HEK293T (cell line): ENCODE measurements around the gene TCF7.

Source experiments
- CTCF ChIA-PET: fragments of 350-600 bp; formaldehyde crosslinking; extraction: SDS; loops from one replicate; lab custom pipeline; 2021; ENCODE audit warnings: antibody characterized with exemption, inconsistent platforms; lab: Yijun Ruan, JAX
- POLR2A ChIA-PET: fragments of 350-600 bp; formaldehyde crosslinking; extraction: SDS; loops from one replicate; lab custom pipeline; 2020; ENCODE audit warnings: antibody characterized with exemption, inconsistent platforms; lab: Yijun Ruan, JAX
- DNase-seq: peaks from one replicate; pipeline ENCODE4 v3.0.0; 2012; ENCODE audit warnings: mixed read lengths; ENCODE audit errors: extremely low spot score
- ARNT ChIP-seq: fragments of 450-650 bp; IDR thresholded peaks from 2 replicates; pipeline ENCODE4 v1.6.1; 2017; ENCODE audit warnings: mild to moderate bottlenecking
- BHLHE40 ChIP-seq: fragments of 450-650 bp; IDR thresholded peaks from 2 replicates; pipeline ENCODE4 v1.6.1; 2016; ENCODE audit warnings: mild to moderate bottlenecking, moderate library complexity, borderline replicate concordance
- CTBP1 ChIP-seq: fragments of 450-650 bp; IDR thresholded peaks from 2 replicates; pipeline ENCODE4 v1.6.1; 2016; ENCODE audit warnings: borderline replicate concordance
- ELF4 ChIP-seq: fragments of 450-650 bp; IDR thresholded peaks from 2 replicates; pipeline ENCODE4 v1.6.1; 2017; ENCODE audit warnings: antibody characterized with exemption
- FOXA1 ChIP-seq: fragments of 450-650 bp; IDR thresholded peaks from 2 replicates; pipeline ENCODE4 v1.6.1; 2016; ENCODE audit warnings: mild to moderate bottlenecking
- FOXK2 ChIP-seq: fragments of 450-650 bp; IDR thresholded peaks from 2 replicates; pipeline ENCODE4 v1.6.1; 2016; ENCODE audit warnings: mild to moderate bottlenecking
- FOXM1 ChIP-seq: fragments of 450-650 bp; IDR thresholded peaks from 2 replicates; pipeline ENCODE4 v1.6.1; 2017; ENCODE audit warnings: mild to moderate bottlenecking, borderline replicate concordance
- HDGF ChIP-seq: fragments of 450-650 bp; IDR thresholded peaks from 2 replicates; pipeline ENCODE4 v1.6.1; 2017; ENCODE audit warnings: antibody characterized with exemption, borderline replicate concordance
- L3MBTL2 ChIP-seq: fragments of 450-650 bp; conservative IDR thresholded peaks from 2 replicates; pipeline ENCODE4 v1.6.1; 2016; ENCODE audit warnings: mild to moderate bottlenecking
- LEF1 ChIP-seq: fragments of 450-650 bp; IDR thresholded peaks from 2 replicates; pipeline ENCODE4 v1.6.1; 2017; ENCODE audit warnings: mild to moderate bottlenecking, borderline replicate concordance
- NFRKB ChIP-seq: fragments of 450-650 bp; IDR thresholded peaks from 2 replicates; pipeline ENCODE4 v1.6.1; 2016; ENCODE audit warnings: mild to moderate bottlenecking, moderate library complexity
- SP1 ChIP-seq: fragments of 450-650 bp; IDR thresholded peaks from 2 replicates; pipeline ENCODE4 v1.6.1; 2017
- SUZ12 ChIP-seq: fragments of 450-650 bp; IDR thresholded peaks from 2 replicates; pipeline ENCODE4 v1.6.1; 2016; ENCODE audit warnings: mild to moderate bottlenecking
- TARDBP ChIP-seq: fragments of 450-650 bp; IDR thresholded peaks from 2 replicates; pipeline ENCODE4 v1.6.1; 2016
- ZNF384 ChIP-seq: fragments of 450-650 bp; IDR thresholded peaks from 2 replicates; pipeline ENCODE4 v1.6.1; 2016
- TF ChIP-seq, protein P1 (sequence below): fragments of 450-650 bp; IDR thresholded peaks from 2 replicates; pipeline ENCODE4 v1.6.1; 2016

TCF7 gene

GRCh38 chr5:134153657-134154056 is 39.2 kb downstream of the TCF7 start:
- ChIA-PET POLR2A (interaction anchor here (1.5 to 1.6 kb wide), 2 partner anchors 8 to 23 kb away, joined by 4 to 8 read pairs; partner anchors contain the start of gene SKP1), CTCF (interaction anchor here (0.6 to 2.1 kb wide), 5 partner anchors 13 to 1161 kb away, joined by 3 to 9 read pairs (median 5); no protein-coding TSS in a partner anchor)
- TF ChIP-seq, protein P1, sequence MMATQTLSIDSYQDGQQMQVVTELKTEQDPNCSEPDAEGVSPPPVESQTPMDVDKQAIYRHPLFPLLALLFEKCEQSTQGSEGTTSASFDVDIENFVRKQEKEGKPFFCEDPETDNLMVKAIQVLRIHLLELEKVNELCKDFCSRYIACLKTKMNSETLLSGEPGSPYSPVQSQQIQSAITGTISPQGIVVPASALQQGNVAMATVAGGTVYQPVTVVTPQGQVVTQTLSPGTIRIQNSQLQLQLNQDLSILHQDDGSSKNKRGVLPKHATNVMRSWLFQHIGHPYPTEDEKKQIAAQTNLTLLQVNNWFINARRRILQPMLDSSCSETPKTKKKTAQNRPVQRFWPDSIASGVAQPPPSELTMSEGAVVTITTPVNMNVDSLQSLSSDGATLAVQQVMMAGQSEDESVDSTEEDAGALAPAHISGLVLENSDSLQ = no peak
- TF ChIP-seq ELF4 (no peak), ZNF384 (no peak), L3MBTL2 (no peak), CTBP1 (no peak), SP1 (no peak), NFRKB (no peak), TARDBP (no peak), LEF1 (no peak), BHLHE40 (no peak), FOXM1 (no peak), ARNT (no peak), SUZ12 (no peak), HDGF (no peak), FOXA1 (no peak), FOXK2 (no peak)
- no peak for DNase-seq

DNA sequence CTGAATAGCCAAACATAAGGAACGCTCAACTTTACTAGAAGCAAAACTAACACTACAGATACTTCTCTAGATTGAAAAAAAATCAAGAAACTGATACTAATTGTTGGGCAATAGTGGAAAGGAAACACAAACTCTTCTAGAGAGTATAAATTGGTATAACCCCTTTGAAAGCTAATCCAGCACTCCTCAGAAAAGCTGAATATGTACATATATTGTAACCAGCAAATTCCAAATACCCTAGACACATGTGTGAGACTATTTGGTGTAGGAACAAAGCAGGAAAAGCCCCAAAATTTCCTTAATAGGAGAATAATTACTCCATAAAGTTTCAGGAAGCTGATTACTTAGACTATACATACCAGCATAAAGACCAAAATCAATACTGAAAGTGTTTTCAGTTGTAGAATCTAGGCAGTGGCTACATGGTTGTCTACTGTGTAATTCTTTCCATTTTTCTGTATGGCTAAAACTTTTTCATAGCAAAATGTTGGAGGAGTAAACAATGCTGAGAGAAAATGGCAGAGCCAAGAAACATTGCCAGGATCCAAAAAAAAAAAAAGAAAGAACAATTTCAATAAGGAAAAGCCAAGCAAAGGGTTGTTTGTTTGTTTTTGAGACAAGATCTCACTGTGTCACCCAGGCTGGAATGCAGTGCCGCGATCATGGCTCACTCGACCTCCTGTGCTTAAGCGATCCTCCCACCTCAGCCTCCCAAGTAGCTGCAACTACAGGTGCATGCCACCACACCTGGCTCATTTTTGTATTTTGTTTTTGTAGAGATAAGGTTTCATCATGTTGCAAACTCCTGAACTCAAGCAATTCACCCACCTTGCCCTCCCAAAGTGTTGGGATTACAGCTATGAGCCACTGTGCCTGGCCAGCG is 47.3 kb downstream of the TCF7 start:
- POLR2A ChIA-PET = interaction anchor here (0.7 to 2.1 kb wide), 2 partner anchors 9 to 15 kb away, joined by 4 to 5 read pairs; partner anchors contain the start of gene SKP1
- CTCF ChIA-PET = interaction anchor here (0.6 to 1.3 kb wide), 2 partner anchors 122 to 425 kb away, joined by 3 to 6 read pairs; no protein-coding TSS in a partner anchor
- no peak for TF ChIP-seq SP1
- TF ChIP-seq FOXA1 = no peak
- no peak for TF ChIP-seq NFRKB
- TF ChIP-seq CTBP1 = no peak
- TF ChIP-seq FOXM1 = no peak
- TF ChIP-seq LEF1 = no peak
- no peak for TF ChIP-seq HDGF
- TF ChIP-seq TARDBP = no peak
- no peak for TF ChIP-seq ZNF384
- no peak for TF ChIP-seq ELF4
- TF ChIP-seq, protein P1 = no peak
- TF ChIP-seq FOXK2 = no peak
- no peak for TF ChIP-seq BHLHE40
- no peak for TF ChIP-seq SUZ12
- no peak for TF ChIP-seq L3MBTL2
- DNase-seq = no peak

DNA sequence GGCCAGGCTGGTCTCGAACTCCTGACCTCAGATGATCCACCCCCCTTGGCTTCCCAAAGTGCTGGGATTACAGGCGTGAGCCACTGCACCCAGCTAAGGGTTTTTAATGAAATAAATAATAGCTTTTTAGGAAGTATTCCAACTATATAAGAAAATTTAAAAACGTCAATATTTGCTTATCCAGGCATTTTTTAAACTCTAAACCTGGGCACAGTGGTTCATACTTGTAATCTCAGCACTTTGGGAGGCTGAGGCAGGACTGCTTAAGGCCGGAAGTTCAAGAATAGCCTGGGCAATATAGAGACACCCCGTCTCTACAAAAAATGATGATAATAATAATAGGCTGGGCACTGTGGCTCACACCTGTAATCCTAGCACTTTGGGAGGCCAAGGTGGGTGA is 48.1 kb downstream of the TCF7 start:
- TF ChIP-seq L3MBTL2 (no peak), SP1 (no peak), FOXK2 (no peak), SUZ12 (no peak), CTBP1 (no peak), TARDBP (no peak), LEF1 (no peak), NFRKB (no peak), HDGF (no peak)
- TF ChIP-seq, protein P1 = no peak
- ChIA-PET CTCF (no interaction called here), POLR2A (no interaction called here)
- no peak for DNase-seq

- ChIA-PET POLR2A (no interaction called here), CTCF (interaction anchor here (1.7 kb wide), 1 partner anchor 132 kb away, joined by 4 read pairs; no protein-coding TSS in a partner anchor)
- TF ChIP-seq SUZ12 = no peak
- TF ChIP-seq ZNF384 = no peak
- no peak for TF ChIP-seq L3MBTL2
- DNase-seq = no peak
Measured at GRCh38 chr5:134171972-134172371, 57.5 kb downstream of the TCF7 start.

DNA sequence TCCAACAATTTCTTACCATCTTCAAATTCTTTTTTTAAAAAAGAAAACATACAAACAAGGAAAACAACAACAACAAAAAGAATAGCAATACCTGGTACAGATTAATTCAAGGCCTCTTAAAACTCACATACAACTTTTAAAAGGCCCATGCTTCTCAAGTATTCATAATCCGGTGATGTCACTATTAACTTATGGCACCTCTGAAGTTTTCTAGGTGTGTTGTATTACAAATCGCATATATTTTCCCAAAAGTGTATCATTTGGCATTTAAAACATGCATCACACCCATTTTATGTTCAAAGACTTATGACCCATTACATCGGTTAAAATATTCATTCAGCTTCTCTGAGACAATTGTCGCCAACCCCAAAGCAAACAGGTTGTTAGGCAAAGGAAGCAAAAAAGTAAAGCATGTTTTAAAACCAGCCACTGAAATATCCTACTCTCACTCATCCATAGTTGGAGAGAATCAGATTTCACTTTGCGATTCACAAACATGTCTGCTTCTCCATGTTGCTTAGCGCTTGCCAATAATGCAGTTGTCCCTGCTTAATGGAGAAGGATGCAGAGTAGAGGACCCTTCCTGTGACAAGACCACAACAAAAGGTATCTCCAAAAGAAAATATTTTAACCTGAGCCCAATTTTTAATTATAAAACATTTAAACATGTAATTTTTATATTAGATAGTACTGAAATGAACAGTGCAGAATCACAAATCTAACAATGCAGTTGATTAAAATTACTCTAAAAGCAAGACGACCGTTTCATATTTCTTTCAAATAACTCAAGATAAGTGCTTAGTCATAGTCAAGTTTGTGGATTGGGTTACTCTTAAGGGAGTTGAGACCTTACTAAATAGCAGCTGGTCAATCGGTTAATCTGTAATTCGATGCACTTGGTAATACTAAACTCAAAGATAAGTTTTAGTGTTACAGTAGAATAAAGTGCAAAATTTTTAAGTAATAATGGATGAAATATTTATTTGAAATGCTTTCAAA is 60.7 kb downstream of the TCF7 start:
- ChIA-PET POLR2A (interaction anchor here (0.8 to 2.6 kb wide), 4 partner anchors 17 to 116 kb away, joined by 3 to 9 read pairs (median 5); partner anchors contain the start of gene PPP2CA), CTCF (interaction anchor here (1.9 kb wide), 1 partner anchor 136 kb away, joined by 3 read pairs; no protein-coding TSS in a partner anchor)
- no peak for TF ChIP-seq ARNT
- no peak for TF ChIP-seq ELF4
- TF ChIP-seq SUZ12 = no peak
- TF ChIP-seq ZNF384 = no peak
- no peak for TF ChIP-seq FOXK2
- no peak for TF ChIP-seq BHLHE40
- TF ChIP-seq SP1 = no peak
- peak; percentile 12 for DNase-seq
